ENCODE measurements around the gene CXCL13. TPM values are rescaled to one million over a fixed set of nuclear protein-coding genes. Genes with fewer than 3 reads are reported as not detected.

The CXCL13 gene
- total RNA-seq, 3 donors from 2014 or later = 0.34 to 0.58 TPM; not detected in 1

DNA sequence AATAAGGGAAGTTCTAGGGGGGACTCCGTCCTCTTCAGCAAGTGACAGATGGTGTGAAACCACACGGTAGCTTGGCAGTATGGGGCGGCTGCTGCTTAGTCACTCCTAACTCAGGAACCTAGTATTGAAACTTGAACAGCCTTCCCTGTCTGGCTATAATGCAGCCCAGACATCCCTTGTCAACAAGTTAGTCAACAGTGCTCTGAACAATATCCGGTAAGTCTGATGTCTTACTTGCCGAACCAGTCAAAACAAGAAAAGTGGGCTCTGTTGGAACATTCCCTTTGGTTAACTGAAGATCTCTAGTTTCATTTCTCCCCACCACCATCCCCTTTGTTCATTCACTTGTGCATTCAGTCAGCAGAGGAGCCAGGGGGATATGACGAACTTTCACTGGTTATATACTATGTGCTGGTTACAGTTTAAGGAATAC lies 18.7 kb upstream of the CXCL13 start:
- Histone ChIP-seq H3K4me1 (ENCODE audit: low read depth) (no peaks in the 10 kb centered on the region), H3K4me3 (no peak overlapping the region), H3K9me3 (no peaks in the 10 kb centered on the region), H3K36me3 (ENCODE audit: low read depth) (no peaks in the 10 kb centered on the region)
- TF ChIP-seq, protein P1, sequence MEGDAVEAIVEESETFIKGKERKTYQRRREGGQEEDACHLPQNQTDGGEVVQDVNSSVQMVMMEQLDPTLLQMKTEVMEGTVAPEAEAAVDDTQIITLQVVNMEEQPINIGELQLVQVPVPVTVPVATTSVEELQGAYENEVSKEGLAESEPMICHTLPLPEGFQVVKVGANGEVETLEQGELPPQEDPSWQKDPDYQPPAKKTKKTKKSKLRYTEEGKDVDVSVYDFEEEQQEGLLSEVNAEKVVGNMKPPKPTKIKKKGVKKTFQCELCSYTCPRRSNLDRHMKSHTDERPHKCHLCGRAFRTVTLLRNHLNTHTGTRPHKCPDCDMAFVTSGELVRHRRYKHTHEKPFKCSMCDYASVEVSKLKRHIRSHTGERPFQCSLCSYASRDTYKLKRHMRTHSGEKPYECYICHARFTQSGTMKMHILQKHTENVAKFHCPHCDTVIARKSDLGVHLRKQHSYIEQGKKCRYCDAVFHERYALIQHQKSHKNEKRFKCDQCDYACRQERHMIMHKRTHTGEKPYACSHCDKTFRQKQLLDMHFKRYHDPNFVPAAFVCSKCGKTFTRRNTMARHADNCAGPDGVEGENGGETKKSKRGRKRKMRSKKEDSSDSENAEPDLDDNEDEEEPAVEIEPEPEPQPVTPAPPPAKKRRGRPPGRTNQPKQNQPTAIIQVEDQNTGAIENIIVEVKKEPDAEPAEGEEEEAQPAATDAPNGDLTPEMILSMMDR (IDR thresholded peaks at IDR 0.05) = no peak
- peak; percentile 64 for ATAC-seq
- no peak for DNase-seq
- intact Hi-C loops (cut with DNase I, micrococcal nuclease) = no loop called here

DNA sequence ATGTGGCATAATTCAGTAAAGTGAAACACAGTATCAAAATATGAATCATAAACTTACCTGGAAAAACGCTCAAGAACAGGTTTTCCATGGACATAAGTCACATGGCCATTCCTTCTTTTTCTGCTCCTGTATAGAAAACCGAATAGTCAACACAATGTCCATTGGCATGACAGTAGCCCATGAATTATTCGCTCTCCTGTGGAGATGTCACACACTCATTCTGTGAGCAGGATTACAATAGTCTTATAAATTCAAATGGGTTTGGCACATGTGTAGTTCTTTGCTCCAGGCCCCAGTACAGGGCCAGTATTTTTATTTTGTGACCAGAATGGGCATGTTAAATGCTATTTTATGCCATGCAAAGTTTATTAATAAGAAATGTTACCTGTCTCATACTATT lies 15.1 kb upstream of the CXCL13 start:
- H3K9me3 ChIP-seq = no peaks in the 10 kb centered on the region
- ATAC-seq (no peak), DNase-seq (no peak)
- H3K4me3 ChIP-seq = no peak overlapping the region
- intact Hi-C loops (cut with DNase I, micrococcal nuclease) = loop anchor here in 1 of 2 donors (10.0 kb wide), 1 partner anchor 126 kb away; no protein-coding TSS in a partner anchor
- H3K4me1 ChIP-seq (ENCODE audit: low read depth) = no peaks in the 10 kb centered on the region
- TF ChIP-seq, protein P1 (IDR thresholded peaks at IDR 0.05) = no peak
- H3K36me3 ChIP-seq (ENCODE audit: low read depth) = no peaks in the 10 kb centered on the region

DNA sequence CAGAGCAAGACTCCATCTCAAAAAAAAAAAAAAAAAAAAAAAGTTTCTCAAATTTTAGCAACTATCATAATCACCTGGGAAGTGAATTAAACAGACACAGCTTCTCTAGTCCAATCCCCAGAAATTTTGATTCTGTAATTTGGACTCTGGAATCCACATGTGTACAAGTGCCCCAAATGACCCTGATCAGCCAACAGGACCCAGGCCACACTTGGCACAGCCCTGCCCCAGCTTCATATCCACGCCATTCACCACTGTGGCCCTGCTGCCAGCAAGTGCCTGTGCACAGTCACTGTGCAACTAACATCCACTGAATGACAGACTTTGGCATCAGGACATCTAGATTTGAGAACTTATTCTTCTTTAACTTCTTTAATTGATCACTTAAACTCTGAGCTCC lies 14.1 kb upstream of the CXCL13 start:
- TF ChIP-seq, protein P1 (IDR thresholded peaks at IDR 0.05) = no peak
- Histone ChIP-seq H3K4me1 (ENCODE audit: low read depth) (no peaks in the 10 kb centered on the region), H3K36me3 (ENCODE audit: low read depth) (no peaks in the 10 kb centered on the region), H3K9me3 (no peaks in the 10 kb centered on the region), H3K4me3 (no peak overlapping the region)
- DNase-seq = no peak
- intact Hi-C loops (cut with DNase I, micrococcal nuclease) = loop anchor here in 1 of 2 donors (10.0 kb wide), 1 partner anchor 127 kb away; no protein-coding TSS in a partner anchor
- ATAC-seq = no peak

DNA sequence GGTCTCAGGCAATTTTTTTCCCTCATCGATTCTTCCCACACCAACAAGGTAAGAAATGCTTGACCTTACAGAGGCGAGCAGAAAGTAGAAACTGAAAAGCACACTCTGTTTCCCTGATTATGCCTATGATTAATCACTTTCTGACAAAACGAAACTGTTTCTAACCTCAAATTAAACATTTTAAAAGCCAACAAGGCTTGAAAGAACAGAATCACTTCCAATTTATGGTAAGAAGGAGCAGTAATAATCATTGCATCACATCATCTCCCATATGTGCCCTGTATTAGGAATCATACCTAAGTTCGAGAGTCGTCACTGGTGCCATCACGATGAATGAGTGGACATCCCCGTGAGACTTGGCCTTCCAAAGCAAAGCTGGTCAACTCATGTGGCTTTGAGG lies 12.5 kb upstream of the CXCL13 start:
- ATAC-seq (no peak), DNase-seq (no peak)
- intact Hi-C loops (cut with DNase I, micrococcal nuclease) = loop anchor here in 1 of 2 donors (10.0 kb wide), 1 partner anchor 128 kb away; no protein-coding TSS in a partner anchor
- no peaks in the 10 kb centered on the region for H3K9me3 ChIP-seq
- no peaks in the 10 kb centered on the region for H3K36me3 ChIP-seq (ENCODE audit: low read depth)
- TF ChIP-seq, protein P1 (IDR thresholded peaks at IDR 0.05) = no peak
- H3K4me1 ChIP-seq (ENCODE audit: low read depth) = no peaks in the 10 kb centered on the region
- H3K4me3 ChIP-seq = no peak overlapping the region

DNA sequence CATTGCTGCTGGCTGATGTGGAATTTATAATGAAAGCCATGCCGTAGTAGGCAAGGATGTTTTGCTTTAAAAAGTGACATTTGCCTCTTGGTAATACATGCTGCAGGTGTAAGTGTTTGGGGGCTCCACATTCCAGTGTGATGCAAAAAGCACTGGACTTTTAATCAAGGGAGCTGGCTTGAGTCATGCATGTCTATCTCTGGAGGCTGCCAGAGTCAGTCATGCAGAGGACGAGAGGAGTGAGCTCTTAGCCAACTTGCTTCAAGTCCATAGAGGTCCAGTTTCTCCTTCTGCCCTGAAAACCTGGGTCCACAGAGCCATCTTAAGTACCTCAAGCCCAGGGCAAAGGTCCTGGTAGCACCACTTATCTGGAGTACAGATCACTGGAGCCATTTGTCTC lies 11.6 kb upstream of the CXCL13 start:
- no peak for DNase-seq
- intact Hi-C loops (cut with DNase I, micrococcal nuclease) = loop anchor here in 1 of 2 donors (10.0 kb wide), 1 partner anchor 129 kb away; no protein-coding TSS in a partner anchor
- no peak for ATAC-seq
- H3K9me3 ChIP-seq = no peaks in the 10 kb centered on the region
- H3K4me1 ChIP-seq (ENCODE audit: low read depth) = no peaks in the 10 kb centered on the region
- no peaks in the 10 kb centered on the region for H3K36me3 ChIP-seq (ENCODE audit: low read depth)
- no peak overlapping the region for H3K4me3 ChIP-seq
- TF ChIP-seq, protein P1 (IDR thresholded peaks at IDR 0.05) = no peak

All from mucosa of descending colon (tissue), 3 donors.